ENCODE data around the gene HIVEP1. TPM values are rescaled to one million over a fixed set of nuclear protein-coding genes. Genes with fewer than 3 reads are reported as not detected.
"Not testable (repeated sequence)": the region's sequence is repeated elsewhere in the genome, so short reads cannot be mapped to it uniquely, and the experiment has no call there.

The HIVEP1 gene
- polyA plus RNA-seq, 1 of the 3 experiments (the other 2 are of a cell fraction) = 7.7 TPM

DNA sequence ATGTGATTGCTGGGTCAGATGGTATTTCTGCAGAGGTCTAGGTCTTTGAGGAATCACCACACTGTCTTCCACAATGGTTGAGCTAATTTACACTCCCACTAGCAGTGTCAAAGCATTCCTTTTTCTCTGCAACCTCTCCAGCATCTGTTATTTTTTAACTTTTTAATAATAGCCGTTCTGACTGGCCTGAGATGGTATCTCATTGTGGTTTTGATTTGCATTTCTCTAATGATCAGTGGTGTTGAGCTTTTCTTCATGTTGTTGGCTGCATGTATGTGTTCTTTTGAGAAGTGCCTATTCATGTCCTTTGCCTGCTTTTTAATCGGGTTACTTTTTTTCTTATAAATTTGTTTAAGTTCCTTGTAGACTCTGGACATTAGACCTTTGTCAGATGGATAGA is 143.7 kb downstream of the HIVEP1 start:
- H2AFZ ChIP-seq (ENCODE audit: low read depth); H3F3A ChIP-seq (replicated peaks; ENCODE audit: insufficient read depth); H3K27ac ChIP-seq (ENCODE audit: low read depth in 2 of 2, low read length in 1 of 2); POLR2A ChIA-PET; H3K9ac ChIP-seq; H3K4me1 ChIP-seq (ENCODE audit: control insufficient read depth in 1 of 2, insufficient read depth in 2 of 2, low read depth in 1 of 2, low read length in 1 of 2); H3K9me2 ChIP-seq; H3K4me3 ChIP-seq (ENCODE audit: low read depth in 2 of 2, low read length in 1 of 2); H4K20me1 ChIP-seq (ENCODE audit: insufficient read depth); H3K27me3 ChIP-seq (ENCODE audit: insufficient read depth); H3K4me2 ChIP-seq; H3K36me3 ChIP-seq (replicated peaks in 1 of 2; ENCODE audit: control insufficient read depth in 1 of 2, insufficient read depth in 2 of 2, low read length in 1 of 2); DNase-seq; H3K9me3 ChIP-seq: not testable (repeated sequence)
- H3K79me2 ChIP-seq (ENCODE audit: insufficient read depth) = peaks cover 14% of the 10 kb centered on the region
- 87% methylated on average over 2 of the region's 2 CpGs for WGBS (ENCODE audit: low lambda C conversion rate)
- CTCF ChIA-PET = interaction anchor here (1.0 kb wide), 1 partner anchor 450 kb away, joined by 3 read pairs; no protein-coding TSS in a partner anchor

DNA sequence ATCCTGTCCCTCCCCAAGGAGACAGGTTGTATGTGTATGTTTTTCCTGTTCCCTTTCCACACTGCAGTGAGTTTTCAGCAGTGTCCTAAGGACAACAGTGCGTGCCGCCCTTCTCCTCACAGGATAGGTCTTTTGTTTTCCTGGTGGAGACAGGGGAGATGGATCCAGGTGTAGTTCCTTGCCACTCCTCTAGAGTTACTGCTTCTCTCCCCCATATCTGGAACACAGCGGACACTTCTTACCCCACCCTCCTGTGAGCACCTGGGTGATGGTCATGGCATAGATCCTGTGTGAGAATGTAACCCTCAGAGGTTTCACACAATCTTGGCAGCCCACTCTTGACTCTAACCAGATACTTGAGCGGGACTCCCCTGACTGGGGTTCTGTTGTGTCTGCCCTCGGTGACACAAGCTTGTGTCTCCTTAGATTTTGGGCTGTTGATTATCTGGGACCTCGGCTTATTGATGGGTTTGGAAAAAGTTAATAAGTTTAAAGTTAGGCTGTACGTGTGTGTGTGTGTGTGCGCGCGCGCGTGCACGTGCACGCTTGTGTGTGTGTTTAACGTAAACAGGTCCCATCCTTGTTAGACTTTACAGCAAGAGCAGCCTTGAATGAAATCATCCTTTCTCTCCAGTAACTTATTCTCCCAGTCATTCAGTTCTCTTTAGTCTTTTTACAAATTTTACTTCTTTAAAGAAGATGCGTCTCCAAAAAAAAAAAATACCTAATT is 146.7 kb downstream of the HIVEP1 start:
- Histone ChIP-seq H3K27me3 (ENCODE audit: insufficient read depth) (no peaks in the 10 kb centered on the region), H3K79me2 (ENCODE audit: insufficient read depth) (peaks cover 14% of the 10 kb centered on the region), H3K4me2 (no peak overlapping the region), H2AFZ (ENCODE audit: low read depth) (no peak overlapping the region), H3K9ac (no peak overlapping the region), H3K9me3 (no peaks in the 10 kb centered on the region), H3K4me1 (ENCODE audit: control insufficient read depth in 1 of 2, insufficient read depth in 2 of 2, low read depth in 1 of 2, low read length in 1 of 2) (no peaks in the 10 kb centered on the region), H3K36me3 (replicated peaks in 1 of 2; ENCODE audit: control insufficient read depth in 1 of 2, insufficient read depth in 2 of 2, low read length in 1 of 2) (peaks cover 10 to 32% of the 10 kb centered on the region in 2 experiments), H3K27ac (ENCODE audit: low read depth in 2 of 2, low read length in 1 of 2) (no peak overlapping the region), H3F3A (replicated peaks; ENCODE audit: insufficient read depth) (no peaks in the 10 kb centered on the region), H3K4me3 (ENCODE audit: low read depth in 2 of 2, low read length in 1 of 2) (no peak overlapping the region), H3K9me2 (no peaks in the 10 kb centered on the region), H4K20me1 (ENCODE audit: insufficient read depth) (no peaks in the 10 kb centered on the region)
- CTCF ChIA-PET = no interaction called here
- WGBS (ENCODE audit: low lambda C conversion rate) = 98% methylated on average over 16 of the region's 16 CpGs
- DNase-seq = no peak
- POLR2A ChIA-PET = no interaction called here
- TF ChIP-seq ELF1 (IDR thresholded peaks at IDR 0.05) = no peak
- TF ChIP-seq, protein P1, sequence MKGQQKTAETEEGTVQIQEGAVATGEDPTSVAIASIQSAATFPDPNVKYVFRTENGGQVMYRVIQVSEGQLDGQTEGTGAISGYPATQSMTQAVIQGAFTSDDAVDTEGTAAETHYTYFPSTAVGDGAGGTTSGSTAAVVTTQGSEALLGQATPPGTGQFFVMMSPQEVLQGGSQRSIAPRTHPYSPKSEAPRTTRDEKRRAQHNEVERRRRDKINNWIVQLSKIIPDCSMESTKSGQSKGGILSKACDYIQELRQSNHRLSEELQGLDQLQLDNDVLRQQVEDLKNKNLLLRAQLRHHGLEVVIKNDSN (IDR thresholded peaks at IDR 0.05; ENCODE audit: borderline replicate concordance, low read depth) = no peak
- TF ChIP-seq FOXJ3 (CRISPR knock-in tag; IDR thresholded peaks at IDR 0.05) = no peak
- TF ChIP-seq NRF1 (IDR thresholded peaks at IDR 0.05; ENCODE audit: low read depth, low read length) = no peak
- TF ChIP-seq TAF1 (IDR thresholded peaks at IDR 0.05; ENCODE audit: borderline replicate concordance, low read depth, low read length) = no peak
- TF ChIP-seq RCOR1 (IDR thresholded peaks at IDR 0.05; ENCODE audit: low read length) = no peak
- no peak for TF ChIP-seq POLR2AphosphoS5 (IDR thresholded peaks at IDR 0.05; ENCODE audit: low read depth, low read length)
- TF ChIP-seq MXI1 (IDR thresholded peaks at IDR 0.05; ENCODE audit: low read depth, low read length) = no peak
- TF ChIP-seq, protein P2, sequence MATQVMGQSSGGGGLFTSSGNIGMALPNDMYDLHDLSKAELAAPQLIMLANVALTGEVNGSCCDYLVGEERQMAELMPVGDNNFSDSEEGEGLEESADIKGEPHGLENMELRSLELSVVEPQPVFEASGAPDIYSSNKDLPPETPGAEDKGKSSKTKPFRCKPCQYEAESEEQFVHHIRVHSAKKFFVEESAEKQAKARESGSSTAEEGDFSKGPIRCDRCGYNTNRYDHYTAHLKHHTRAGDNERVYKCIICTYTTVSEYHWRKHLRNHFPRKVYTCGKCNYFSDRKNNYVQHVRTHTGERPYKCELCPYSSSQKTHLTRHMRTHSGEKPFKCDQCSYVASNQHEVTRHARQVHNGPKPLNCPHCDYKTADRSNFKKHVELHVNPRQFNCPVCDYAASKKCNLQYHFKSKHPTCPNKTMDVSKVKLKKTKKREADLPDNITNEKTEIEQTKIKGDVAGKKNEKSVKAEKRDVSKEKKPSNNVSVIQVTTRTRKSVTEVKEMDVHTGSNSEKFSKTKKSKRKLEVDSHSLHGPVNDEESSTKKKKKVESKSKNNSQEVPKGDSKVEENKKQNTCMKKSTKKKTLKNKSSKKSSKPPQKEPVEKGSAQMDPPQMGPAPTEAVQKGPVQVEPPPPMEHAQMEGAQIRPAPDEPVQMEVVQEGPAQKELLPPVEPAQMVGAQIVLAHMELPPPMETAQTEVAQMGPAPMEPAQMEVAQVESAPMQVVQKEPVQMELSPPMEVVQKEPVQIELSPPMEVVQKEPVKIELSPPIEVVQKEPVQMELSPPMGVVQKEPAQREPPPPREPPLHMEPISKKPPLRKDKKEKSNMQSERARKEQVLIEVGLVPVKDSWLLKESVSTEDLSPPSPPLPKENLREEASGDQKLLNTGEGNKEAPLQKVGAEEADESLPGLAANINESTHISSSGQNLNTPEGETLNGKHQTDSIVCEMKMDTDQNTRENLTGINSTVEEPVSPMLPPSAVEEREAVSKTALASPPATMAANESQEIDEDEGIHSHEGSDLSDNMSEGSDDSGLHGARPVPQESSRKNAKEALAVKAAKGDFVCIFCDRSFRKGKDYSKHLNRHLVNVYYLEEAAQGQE (IDR thresholded peaks at IDR 0.05; ENCODE audit: low read depth, low read length) = no peak
- TF ChIP-seq RFX5 (IDR thresholded peaks at IDR 0.05; ENCODE audit: low read length) = no peak
- no peak for TF ChIP-seq TEAD4 (IDR thresholded peaks at IDR 0.05; ENCODE audit: borderline replicate concordance, insufficient read depth)
- TF ChIP-seq, protein P3, sequence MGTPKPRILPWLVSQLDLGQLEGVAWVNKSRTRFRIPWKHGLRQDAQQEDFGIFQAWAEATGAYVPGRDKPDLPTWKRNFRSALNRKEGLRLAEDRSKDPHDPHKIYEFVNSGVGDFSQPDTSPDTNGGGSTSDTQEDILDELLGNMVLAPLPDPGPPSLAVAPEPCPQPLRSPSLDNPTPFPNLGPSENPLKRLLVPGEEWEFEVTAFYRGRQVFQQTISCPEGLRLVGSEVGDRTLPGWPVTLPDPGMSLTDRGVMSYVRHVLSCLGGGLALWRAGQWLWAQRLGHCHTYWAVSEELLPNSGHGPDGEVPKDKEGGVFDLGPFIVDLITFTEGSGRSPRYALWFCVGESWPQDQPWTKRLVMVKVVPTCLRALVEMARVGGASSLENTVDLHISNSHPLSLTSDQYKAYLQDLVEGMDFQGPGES (IDR thresholded peaks at IDR 0.05; ENCODE audit: low read depth, low read length) = no peak

All from SK-N-SH (cell line).